Hepatocyte (in vitro differentiated cells): ENCODE measurements around the gene IFNGR2.

ENCODE experiments used
- CTCF ChIP-seq: fragments of 200-600 bp; sonication (generic); IDR thresholded peaks from 2 replicates; pipeline ENCODE4 v1.5.1; 2016; ENCODE audit warnings: antibody characterized with exemption, mild to moderate bottlenecking; ENCODE audit not compliant: poor library complexity
- EZH2 ChIP-seq: fragments of 200-600 bp; sonication (generic); IDR thresholded peaks from 2 replicates; pipeline ENCODE4 v1.6.1; 2016; ENCODE audit warnings: antibody characterized with exemption, mild to moderate bottlenecking, borderline replicate concordance
- EZH2phosphoT487 ChIP-seq: fragments of 200-600 bp; sonication (generic); IDR thresholded peaks from one replicate; pipeline ENCODE4 v1.6.1; 2018; ENCODE audit warnings: antibody characterized with exemption, mild to moderate bottlenecking, low read depth, moderate library complexity; ENCODE audit not compliant: unreplicated experiment, severe bottlenecking

GRCh38 chr21:33373451-33373850, 29.8 kb upstream of the IFNGR2 start:
- no peak for TF ChIP-seq CTCF
- no peak for TF ChIP-seq EZH2phosphoT487
- no peak for TF ChIP-seq EZH2
